ENCODE results near the gene CRNN. TPM values are rescaled to one million over a fixed set of nuclear protein-coding genes. Genes with fewer than 3 reads are reported as not detected.
A peak's percentile ranks its signal among the peaks of the same experiment; 100 is the strongest.

CRNN gene
- total and polyA plus RNA-seq, 8 donors, result 0.89 to 209 (median 3.1) TPM; not detected in 5

GRCh38 chr1:152410599-152410998 lies 3.5 kb downstream of the CRNN start:
- no peaks in the 10 kb centered on the region for H3K27me3 ChIP-seq
- H3K9me3 ChIP-seq, result no peaks in the 10 kb centered on the region
- 61 to 64% (median 62%) methylated on average over 7 of the region's 7 CpGs for WGBS, 5 donors
- H3K4me1 ChIP-seq, result no peaks in the 10 kb centered on the region
- no peak overlapping the region for H3K4me3 ChIP-seq
- intact Hi-C loops (cut with DNase I; ENCODE audit: low total_unique reads), result no loop called here
- H3K27ac ChIP-seq, result no peak overlapping the region
- DNase-seq, result peak in 1 of 2 donors; percentile 16
- TF ChIP-seq CTCF (IDR thresholded peaks at IDR 0.05) (no peak), POLR2AphosphoS5 (IDR thresholded peaks at IDR 0.05) (no peak), POLR2A (IDR thresholded peaks at IDR 0.05) (no peak), EP300 (IDR thresholded peaks at IDR 0.05) (no peak)
- no peaks in the 10 kb centered on the region for H3K36me3 ChIP-seq

GRCh38 chr1:152410028-152410427 lies 4.0 kb downstream of the CRNN start:
- 61 to 82% (median 76%) methylated on average over 2 to 3 of the region's 3 CpGs for WGBS, 5 donors

GRCh38 chr1:152408664-152409063 lies 5.4 kb downstream of the CRNN start:
- no peaks in the 10 kb centered on the region for H3K4me1 ChIP-seq
- H3K4me3 ChIP-seq, result no peak overlapping the region
- H3K9me3 ChIP-seq, result no peaks in the 10 kb centered on the region
- no peak for DNase-seq
- H3K36me3 ChIP-seq, result no peaks in the 10 kb centered on the region
- H3K27me3 ChIP-seq, result no peaks in the 10 kb centered on the region
- TF ChIP-seq CTCF (IDR thresholded peaks at IDR 0.05) (no peak), EP300 (IDR thresholded peaks at IDR 0.05) (no peak), POLR2AphosphoS5 (IDR thresholded peaks at IDR 0.05) (no peak), POLR2A (IDR thresholded peaks at IDR 0.05) (no peak)
- H3K27ac ChIP-seq, result no peak overlapping the region
- intact Hi-C loops (cut with DNase I; ENCODE audit: low total_unique reads), result no loop called here
- WGBS, 5 donors, result 87 to 91% (median 89%) methylated on average over 4 of the region's 4 CpGs

More at GRCh38 chr1:152410028-152410427, 4.0 kb downstream of the CRNN start:
- H3K27me3 ChIP-seq, result no peaks in the 10 kb centered on the region
- H3K9me3 ChIP-seq, result no peaks in the 10 kb centered on the region
- no peak for TF ChIP-seq EP300 (IDR thresholded peaks at IDR 0.05)
- DNase-seq, result no peak
- no peaks in the 10 kb centered on the region for H3K4me1 ChIP-seq
- no peak overlapping the region for H3K27ac ChIP-seq
- no peak overlapping the region for H3K4me3 ChIP-seq
- no peaks in the 10 kb centered on the region for H3K36me3 ChIP-seq
- intact Hi-C loops (cut with DNase I; ENCODE audit: low total_unique reads), result no loop called here

GRCh38 chr1:152398812-152399698 lies 15.0 kb downstream of the CRNN start:
- Histone ChIP-seq H3K4me1 (no peaks in the 10 kb centered on the region), H3K27me3 (no peaks in the 10 kb centered on the region), H3K4me3 (no peak overlapping the region), H3K36me3 (no peaks in the 10 kb centered on the region), H3K9me3 (no peaks in the 10 kb centered on the region), H3K27ac (no peak overlapping the region)
- intact Hi-C loops (cut with DNase I; ENCODE audit: low total_unique reads), result no loop called here
- 20 to 31% (median 29%) methylated on average over 8 of the region's 8 CpGs for WGBS, 5 donors
- peak in 1 of 2 donors; percentile 51 for DNase-seq
- no peak for TF ChIP-seq EP300 (IDR thresholded peaks at IDR 0.05)
- TF ChIP-seq CTCF (IDR thresholded peaks at IDR 0.05), result peak in 2 of 7 experiments; percentile 10 to 35
- TF ChIP-seq POLR2AphosphoS5 (IDR thresholded peaks at IDR 0.05), result no peak
- TF ChIP-seq POLR2A (IDR thresholded peaks at IDR 0.05), result no peak

GRCh38 chr1:152397474-152397873 lies 16.6 kb downstream of the CRNN start:
- 73 to 83% (median 76%) methylated on average over 5 of the region's 5 CpGs for WGBS, 5 donors
- no peak for TF ChIP-seq POLR2AphosphoS5 (IDR thresholded peaks at IDR 0.05)
- TF ChIP-seq CTCF (IDR thresholded peaks at IDR 0.05), result no peak
- no peak for TF ChIP-seq EP300 (IDR thresholded peaks at IDR 0.05)
- TF ChIP-seq POLR2A (IDR thresholded peaks at IDR 0.05), result no peak
- no peak overlapping the region for H3K27ac ChIP-seq
- H3K27me3 ChIP-seq, result no peaks in the 10 kb centered on the region
- H3K4me1 ChIP-seq, result no peaks in the 10 kb centered on the region
- no peak overlapping the region for H3K4me3 ChIP-seq
- no peak for DNase-seq
- H3K36me3 ChIP-seq, result no peaks in the 10 kb centered on the region
- intact Hi-C loops (cut with DNase I; ENCODE audit: low total_unique reads), result no loop called here
- no peaks in the 10 kb centered on the region for H3K9me3 ChIP-seq
